GM23248 (cell line): ENCODE data around the gene NCOA4.
"Not testable (repeated sequence)": the region's sequence is repeated elsewhere in the genome, so short reads cannot be mapped to it uniquely, and the experiment has no call there.

Source experiments
- EZH2 ChIP-seq: fragments of 200-600 bp; sonication (generic); IDR thresholded peaks from 2 replicates; pipeline ENCODE4 v1.6.1; 2018; ENCODE audit warnings: antibody characterized with exemption, mild to moderate bottlenecking; ENCODE audit not compliant: insufficient read depth, poor library complexity, severe bottlenecking
- EZH2phosphoT487 ChIP-seq: fragments of 200-600 bp; sonication (generic); IDR thresholded peaks from 2 replicates; pipeline ENCODE4 v1.6.1; 2018; ENCODE audit warnings: antibody characterized with exemption, moderate library complexity, mild to moderate bottlenecking, low read depth; ENCODE audit not compliant: insufficient read depth

DNA sequence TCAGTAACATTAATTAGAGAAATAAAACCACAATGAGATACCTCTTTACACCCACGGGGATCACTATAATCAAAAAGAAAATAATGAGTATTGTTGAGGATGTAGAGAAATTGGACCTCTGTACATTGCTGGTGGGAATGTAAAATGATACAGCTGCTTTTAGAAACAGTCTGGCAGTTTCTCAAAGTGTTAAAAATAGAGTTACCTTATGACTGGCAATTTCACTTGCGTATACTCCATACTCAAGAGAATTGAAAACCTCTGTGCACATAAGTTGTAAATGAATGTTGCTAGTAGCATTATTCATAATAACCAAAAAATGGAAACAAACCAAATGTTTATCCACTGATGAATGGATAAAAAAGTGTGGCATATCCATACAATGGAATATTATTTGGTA, 51.9 kb downstream of the NCOA4 start:
- not testable (repeated sequence) for TF ChIP-seq EZH2phosphoT487, EZH2
